T-helper 2 cell treated with Interferon-gamma antibody and Interleukin-4, amounts not matched to agents 100 ng/mL and 5 ng/mL, for 36 hours (primary cell): Measurements from ENCODE around the gene GRPR. TPM values are rescaled to one million over a fixed set of nuclear protein-coding genes. Genes with fewer than 3 reads are reported as not detected.
"Not testable (repeated sequence)": the region's sequence is repeated elsewhere in the genome, so short reads cannot be mapped to it uniquely, and the experiment has no call there.

ENCODE experiments used
- intact Hi-C: fragments of 100-400 bp; cut with micrococcal nuclease; formaldehyde crosslinking; loops from one replicate; pipeline ENCODE4 v1.15.1; 2023
- total RNA-seq: library from RNA; stranded (reverse); gene quantifications from 2 replicates; pipeline ENCODE4 v1.2.3, GENCODE V29; 2022

The GRPR gene
- total RNA-seq, 1 donor from 2014 or later = not detected

GRCh38 chrX:16175329-16176061 is 52.1 kb downstream of the GRPR start:
- intact Hi-C loops = no loop called here

DNA sequence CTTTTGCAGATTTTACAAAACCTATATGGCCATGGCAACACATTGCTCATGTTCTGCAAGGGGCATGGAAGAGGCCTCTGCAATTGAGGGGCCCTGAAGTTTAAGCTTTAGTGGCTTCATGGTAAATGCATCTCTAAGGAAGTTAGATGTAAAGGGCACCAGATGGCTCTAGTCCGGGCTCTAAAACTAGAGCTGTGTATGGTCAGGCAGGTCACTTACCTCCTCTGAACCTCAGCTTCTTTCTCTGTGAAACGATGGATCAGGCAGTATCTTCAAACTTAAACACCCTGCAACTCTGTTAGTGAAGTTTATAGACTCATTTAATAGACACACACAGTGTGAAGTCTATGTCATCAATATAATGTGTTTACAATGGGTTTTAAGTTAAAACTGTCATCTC is 53.9 kb downstream of the GRPR start:
- intact Hi-C loops = no loop called here

GRCh38 chrX:16183843-16184242 is 60.5 kb downstream of the GRPR start:
- intact Hi-C loops = not testable (repeated sequence)

DNA sequence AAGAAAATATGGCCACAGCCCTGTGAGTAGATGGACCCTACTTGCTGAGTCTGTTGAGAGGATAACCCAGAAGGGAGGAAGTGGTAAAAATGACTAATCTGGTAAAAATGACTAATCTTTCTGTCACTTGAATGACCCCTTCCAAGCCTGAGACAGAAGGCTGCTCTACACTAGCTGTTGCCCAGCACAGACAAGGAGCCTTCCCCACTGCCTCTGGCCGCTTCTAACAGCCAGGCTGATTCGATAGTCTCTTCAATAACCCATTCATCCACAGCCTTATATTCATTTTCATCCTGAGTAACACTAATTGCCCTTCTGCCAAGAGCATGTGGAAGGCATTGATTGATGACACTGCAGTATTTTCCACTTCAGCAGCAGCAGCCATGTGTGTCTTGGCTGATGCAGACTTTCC is 62.4 kb downstream of the GRPR start:
- intact Hi-C loops = no loop called here

DNA sequence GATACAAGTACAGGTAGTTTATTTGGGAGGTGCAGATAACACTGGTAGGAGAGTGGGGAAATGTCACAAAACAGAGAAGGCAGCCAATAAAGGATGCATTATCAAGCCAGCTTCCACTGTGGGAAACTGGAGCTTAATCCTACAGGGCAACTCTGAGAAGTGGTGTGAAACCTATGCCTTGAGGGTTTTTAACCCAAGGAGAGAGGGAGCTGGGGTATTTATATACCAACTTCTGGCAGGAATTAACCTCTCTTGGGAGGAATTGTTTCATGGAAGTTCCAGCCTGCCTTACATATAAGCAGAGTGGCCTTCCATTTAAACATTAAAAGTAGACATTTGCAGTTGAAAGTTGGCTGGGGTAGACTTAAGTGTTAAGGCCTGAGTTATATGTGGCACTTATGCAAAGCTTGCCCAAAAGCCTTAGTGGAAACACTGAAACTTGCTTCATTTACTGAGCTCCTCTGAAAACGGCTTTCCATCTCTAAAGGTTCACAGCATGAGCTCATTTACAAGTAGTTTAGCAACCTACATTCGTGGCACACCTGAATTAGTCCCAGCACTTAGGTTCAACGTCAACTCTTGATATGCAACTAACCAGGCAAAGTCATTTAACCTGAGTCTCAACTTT is 63.1 kb downstream of the GRPR start:
- intact Hi-C loops = no loop called here

- intact Hi-C loops = no loop called here
Measured at GRCh38 chrX:16187024-16187760, 63.8 kb downstream of the GRPR start.

- intact Hi-C loops = no loop called here
Measured at GRCh38 chrX:16188687-16189086, 65.3 kb downstream of the GRPR start.

GRCh38 chrX:16191605-16192004 is 68.2 kb downstream of the GRPR start:
- intact Hi-C loops = no loop called here

DNA sequence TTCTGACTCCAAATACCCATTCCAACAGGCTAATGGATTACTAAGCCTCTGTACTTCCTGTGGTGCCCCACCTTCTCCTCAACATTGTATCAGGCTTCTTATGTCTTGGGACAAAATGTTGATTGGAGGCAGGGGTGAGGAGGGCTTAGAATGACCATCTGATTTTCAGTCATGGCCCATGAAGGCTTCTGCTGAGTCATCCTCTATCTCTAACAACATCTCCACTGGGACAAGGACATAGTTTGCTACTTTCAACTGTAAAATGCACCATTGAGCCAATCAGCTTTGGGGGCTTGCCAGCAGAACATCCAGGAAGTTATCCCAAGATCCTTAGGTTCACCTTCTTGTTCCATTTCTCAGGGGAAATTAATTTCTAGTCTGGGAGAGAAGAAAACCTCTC is 73.5 kb downstream of the GRPR start:
- intact Hi-C loops = no loop called here

DNA sequence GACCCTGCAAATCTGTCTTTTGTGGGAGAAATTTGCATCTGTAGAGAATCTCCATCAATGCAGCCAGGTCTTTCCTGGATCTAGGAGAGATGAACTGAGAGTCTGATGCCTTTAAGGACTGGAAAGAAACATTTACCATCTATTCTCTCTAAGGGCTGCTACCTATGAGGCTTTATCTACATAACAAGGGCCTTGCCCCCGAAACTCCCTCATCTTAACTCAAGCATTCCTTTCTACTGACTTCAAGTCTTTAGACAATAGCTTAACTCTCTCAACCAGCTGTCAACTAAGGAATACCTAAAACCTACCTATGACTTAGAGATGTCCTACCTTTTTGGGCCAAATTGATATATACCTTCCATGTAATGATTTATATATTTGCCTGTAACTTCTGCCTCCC is 76.0 kb downstream of the GRPR start:
- intact Hi-C loops = no loop called here

DNA sequence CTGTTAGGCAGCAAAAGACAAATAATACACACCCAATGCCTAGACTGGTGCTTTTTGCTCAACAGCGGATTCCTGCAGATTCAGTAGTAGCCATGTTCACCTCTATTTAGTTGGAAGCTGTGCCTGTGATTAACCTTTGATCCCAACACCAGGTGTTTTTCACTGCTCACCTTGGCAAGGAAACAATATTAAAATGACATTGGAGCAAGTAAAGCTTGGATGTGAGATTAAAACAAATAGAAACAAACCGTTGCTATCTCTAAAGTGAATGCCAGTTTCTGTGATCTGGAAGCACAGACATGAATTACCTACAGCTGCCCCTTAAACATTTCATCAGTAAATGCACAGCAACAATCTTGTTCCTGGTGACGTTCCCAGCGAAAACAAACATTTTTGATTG is 79.6 kb downstream of the GRPR start:
- intact Hi-C loops = no loop called here

Other genes with a start within 250 kb of the GRPR start
- gene MAGEB17, start 43.9 kb downstream of the GRPR start, total RNA-seq = not detected in 2 replicates